Upper lobe of left lung (tissue), 4 donors: Measurements from ENCODE around the gene PDLIM7.

ENCODE experiments used
- EP300 ChIP-seq, 4 donors: sonication (generic); formaldehyde crosslinking; IDR thresholded peaks; one replicate each; pipeline ENCODE4 v1.5.1; 2017; ENCODE audit warnings: antibody characterized with exemption in 4 of 4, control low read depth in 2 of 4
- POLR2A ChIP-seq, 4 donors: fragments of 450-650 bp; IDR thresholded peaks; one replicate each; pipeline ENCODE4 v1.5.1; 2016 to 2017; ENCODE audit warnings: antibody characterized with exemption in 4 of 4, mild to moderate bottlenecking in 2 of 4
- POLR2AphosphoS5 ChIP-seq, 2 donors: sonication (generic); formaldehyde crosslinking; IDR thresholded peaks; one replicate each; pipeline ENCODE4 v1.5.1; 2017; ENCODE audit warnings: antibody characterized with exemption in 2 of 2
- TF ChIP-seq, protein P1 (sequence below), 6 experiments: fragments of 450-650 bp in 4 of 6; fragments of 200-600 bp in 2 of 6; sonication (generic) in 2 of 6; IDR thresholded peaks; one replicate each; pipeline ENCODE4 v1.5.1; 2016 to 2019; ENCODE audit warnings: antibody characterized with exemption in 6 of 6

DNA sequence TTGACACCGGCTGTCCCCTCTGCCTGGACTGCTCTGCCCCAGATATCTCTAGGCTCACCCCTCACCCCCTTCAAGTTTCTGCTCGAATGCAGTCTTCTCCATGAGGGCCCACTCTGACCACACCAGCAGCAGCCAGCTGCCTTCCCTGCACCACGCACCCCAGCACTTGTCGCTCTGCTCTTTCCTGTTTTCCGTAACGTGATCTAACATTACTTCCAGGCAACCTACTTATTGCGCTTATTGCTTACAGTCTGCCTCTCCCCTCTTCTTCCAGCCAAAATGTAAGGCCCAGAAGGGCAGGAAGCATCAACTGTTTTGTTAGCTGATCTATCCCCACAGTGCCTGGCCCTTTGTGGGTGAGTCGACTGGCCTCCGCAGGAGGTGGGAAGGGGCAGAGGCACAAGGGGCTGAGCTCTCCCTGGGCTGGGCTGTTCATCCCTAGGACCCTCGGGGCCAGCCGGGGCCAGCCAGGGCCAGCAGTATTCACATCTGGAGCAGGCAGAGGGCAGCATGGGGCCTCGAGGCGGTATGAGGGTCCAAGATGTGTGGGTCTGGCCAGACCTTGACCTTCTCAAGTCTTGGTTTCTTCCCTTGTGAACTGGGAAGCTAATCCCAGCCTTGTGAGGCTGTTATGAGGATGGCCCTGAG is 12.4 kb downstream of the PDLIM7 start:
- TF ChIP-seq, protein P1, sequence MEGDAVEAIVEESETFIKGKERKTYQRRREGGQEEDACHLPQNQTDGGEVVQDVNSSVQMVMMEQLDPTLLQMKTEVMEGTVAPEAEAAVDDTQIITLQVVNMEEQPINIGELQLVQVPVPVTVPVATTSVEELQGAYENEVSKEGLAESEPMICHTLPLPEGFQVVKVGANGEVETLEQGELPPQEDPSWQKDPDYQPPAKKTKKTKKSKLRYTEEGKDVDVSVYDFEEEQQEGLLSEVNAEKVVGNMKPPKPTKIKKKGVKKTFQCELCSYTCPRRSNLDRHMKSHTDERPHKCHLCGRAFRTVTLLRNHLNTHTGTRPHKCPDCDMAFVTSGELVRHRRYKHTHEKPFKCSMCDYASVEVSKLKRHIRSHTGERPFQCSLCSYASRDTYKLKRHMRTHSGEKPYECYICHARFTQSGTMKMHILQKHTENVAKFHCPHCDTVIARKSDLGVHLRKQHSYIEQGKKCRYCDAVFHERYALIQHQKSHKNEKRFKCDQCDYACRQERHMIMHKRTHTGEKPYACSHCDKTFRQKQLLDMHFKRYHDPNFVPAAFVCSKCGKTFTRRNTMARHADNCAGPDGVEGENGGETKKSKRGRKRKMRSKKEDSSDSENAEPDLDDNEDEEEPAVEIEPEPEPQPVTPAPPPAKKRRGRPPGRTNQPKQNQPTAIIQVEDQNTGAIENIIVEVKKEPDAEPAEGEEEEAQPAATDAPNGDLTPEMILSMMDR (IDR thresholded peaks at IDR 0.05), result no peak
- TF ChIP-seq POLR2A (IDR thresholded peaks at IDR 0.05) (no peak), POLR2AphosphoS5 (IDR thresholded peaks at IDR 0.05) (no peak), EP300 (IDR thresholded peaks at IDR 0.05) (no peak)
